NK-92 (cell line): ENCODE results near the gene SKAP1.
"Not testable (repeated sequence)": the region's sequence is repeated elsewhere in the genome, so short reads cannot be mapped to it uniquely, and the experiment has no call there.

Experiments used
- DNase-seq: peaks from one replicate; lab custom pipeline; 2025; ENCODE audit not compliant: unreplicated experiment; lab: John Stamatoyannopoulos, UW

The SKAP1 gene

DNA sequence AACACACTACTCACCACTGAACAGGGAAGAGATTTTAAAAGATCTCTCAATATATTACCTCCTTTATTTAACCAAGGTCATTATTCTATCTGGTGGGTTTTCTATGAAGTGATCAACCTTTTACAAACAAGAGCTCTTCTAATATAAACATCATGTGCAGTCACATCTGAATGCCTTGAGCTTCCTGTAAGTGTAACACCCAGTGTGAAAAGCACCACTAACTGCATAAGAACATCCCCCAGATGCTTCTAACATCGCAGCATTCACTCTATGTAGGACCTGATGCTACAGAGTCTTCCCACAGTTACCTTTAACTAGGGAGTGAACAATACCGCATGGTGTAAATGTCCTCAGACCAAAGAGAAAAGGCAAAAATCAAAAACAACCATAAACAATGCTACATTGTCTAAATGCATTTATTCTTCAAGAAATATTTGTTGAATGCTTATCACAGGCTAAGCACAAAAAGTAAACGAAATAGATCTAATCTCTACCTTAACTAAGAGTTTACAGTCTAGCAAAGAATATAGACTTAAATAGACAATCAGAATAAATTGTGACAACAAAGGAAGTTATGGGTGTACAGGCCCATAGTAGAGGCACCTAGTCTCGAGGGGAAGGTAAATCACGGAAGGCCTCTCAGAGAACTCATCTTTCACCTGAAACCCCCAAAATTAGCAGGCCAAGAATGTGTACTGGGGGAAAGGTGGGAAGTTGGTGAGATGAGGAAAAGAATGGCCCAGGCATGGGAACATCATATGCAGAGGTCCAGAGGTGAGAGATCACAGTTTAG is 16.2 kb downstream of the SKAP1 start:
- DNase-seq, result no peak

DNA sequence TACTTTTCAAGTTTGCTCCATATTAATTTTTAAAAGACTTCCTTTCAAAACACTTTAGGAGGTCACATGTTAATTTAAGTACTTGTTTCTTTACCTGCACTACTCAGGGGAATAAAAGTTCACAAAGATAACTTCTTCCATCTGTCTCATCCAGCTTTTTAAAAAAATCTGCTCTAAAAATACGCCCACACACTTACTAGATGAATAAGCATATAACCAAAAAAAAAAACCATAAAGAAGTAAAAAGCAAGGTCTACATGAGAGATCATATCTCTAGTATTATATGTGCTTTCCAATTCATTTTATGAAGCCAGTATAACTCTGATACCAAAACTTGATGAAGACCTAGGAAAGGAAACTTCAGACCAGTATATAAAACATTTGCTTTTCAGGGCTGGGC is 17.2 kb downstream of the SKAP1 start:
- no peak for DNase-seq

DNA sequence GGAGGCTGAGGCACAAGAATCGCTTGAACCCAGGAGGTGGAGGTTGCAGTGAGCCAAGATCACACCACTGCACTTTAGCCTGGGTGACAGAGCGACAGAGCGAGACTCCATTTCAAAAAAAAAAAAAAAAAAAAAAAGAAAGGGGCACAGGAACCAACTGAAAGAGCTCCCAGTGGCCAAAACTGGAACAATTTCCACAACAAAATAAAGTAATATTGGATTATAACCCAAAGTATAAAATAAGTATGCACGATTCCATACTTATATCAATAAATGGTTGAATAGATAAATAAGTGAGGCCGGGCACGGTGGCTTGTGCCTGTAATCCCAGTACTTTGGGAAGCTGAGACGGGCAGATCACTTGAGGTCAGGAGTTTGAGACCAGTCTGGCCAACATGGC is 19.2 kb downstream of the SKAP1 start:
- not testable (repeated sequence) for DNase-seq

DNA sequence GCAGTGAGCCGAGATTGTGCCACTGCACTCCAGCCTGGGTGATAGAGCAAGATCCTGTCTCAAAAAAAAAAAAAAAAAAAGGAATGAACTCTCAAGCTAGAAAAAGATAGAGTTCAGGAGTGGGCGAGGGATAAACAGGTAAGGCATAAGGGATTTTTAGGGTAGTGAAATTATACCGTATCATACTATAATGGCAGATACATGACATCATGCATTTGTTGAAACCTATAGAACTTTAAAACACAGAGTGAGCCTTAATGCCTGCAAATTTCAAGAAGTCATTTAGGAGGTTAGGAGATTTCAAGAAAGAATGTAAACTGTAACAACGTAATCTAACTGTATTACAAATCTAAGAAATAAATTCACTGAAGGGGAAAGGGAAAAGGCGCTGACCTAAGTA is 20.4 kb downstream of the SKAP1 start:
- DNase-seq, result no peak

DNA sequence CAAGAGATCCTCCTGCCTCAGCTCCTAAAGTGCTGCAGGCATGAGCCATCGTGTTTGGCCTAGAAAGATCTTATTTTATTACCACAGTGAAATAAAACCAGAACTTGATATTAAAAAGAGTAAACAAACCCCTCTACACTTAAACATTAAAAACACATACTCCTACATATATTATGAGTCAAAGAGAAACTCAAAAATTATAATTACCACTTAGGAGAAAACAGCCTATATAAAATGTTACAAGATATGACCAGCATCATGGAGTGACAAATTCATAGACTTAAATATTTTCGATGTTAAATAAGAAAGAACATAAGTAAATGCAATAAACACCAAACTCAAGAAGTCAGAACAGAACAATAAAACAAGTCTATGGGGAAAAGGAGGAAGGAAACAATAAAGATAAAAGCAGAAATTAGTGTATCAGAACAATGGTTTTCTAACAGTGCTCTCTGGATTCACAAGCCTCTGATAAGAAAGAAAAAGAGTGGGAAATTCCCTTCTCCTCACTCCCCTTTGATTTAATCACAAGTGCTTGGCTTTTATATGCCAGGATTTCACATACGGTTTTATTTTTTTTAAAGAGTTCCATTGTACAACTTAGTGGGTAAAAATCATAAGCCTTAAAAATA is 23.0 kb downstream of the SKAP1 start:
- DNase-seq, result no peak

DNA sequence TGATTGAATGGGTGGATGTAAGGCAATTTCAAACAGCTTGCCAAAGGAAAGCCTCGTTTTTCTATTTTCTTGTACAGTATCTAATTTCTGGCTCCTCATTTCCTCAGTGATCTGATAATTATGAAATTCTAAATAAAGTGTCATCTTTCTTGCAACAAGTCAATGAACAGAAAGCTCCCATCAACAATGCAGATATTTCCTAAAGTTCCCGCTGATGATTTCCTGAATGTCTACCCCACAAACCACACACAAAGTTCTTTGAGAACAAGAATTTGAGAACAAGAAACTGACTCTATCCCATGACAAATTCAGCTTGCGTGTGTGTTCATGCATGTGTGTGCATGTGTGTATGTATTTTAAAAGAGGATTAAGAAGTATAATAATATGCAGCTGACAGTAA is 35.2 kb downstream of the SKAP1 start:
- DNase-seq, result no peak

DNA sequence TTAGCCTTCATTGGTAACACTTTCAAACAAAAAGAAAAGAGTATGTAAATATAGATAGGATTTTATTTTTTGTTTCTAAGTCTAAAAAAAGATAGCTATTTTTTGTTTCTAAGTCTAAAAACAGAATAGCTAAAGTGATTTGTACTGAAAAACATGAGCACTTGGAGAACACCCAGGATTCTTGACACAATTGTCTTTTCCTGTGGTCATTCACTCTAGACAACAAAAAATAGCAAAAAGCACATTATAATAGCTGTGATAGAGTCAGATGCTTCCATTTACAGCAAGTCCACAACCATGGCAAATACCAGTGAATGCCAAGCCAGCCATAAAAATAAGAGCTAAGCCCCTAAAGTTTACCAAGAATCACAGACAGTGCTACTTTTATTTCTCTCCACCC is 36.7 kb downstream of the SKAP1 start:
- DNase-seq, result no peak

DNA sequence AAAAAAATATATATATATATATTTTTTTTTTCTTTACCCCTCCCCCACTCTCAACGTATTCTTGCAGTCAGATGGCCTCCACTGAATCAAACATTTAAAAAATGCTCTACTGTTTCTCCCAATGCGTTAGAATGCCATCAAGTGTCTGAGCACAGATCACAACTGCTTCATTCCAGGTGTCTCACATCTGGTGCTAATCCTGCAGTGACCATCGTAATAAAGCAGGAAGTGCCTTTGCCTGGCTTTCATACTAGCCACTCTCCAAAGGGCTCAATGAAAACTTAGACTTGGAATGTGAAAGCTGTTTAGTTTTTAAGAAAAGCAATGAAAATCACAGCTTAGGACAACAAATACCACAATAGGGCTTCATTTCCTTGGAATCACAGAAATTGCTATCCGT is 37.2 kb downstream of the SKAP1 start:
- DNase-seq, result no peak

DNA sequence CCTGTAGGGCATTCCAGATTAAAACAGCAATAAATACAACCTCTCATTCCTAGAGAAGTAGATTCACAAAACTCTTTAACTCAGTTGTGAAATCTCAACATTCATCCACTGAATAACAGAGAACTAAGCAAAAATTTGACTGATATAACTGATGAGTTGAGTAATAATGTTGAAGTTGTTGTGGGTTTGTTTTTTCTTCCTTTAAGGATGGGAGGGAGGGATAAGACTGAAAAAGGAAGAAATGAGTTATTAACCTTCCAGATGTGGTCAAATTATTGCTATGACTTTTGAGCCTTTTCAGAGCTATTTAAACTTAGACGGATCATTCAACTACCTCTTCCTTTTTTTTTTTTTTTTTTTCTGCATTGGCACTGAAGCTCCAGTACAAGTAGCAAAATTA is 38.6 kb downstream of the SKAP1 start:
- no peak for DNase-seq

DNA sequence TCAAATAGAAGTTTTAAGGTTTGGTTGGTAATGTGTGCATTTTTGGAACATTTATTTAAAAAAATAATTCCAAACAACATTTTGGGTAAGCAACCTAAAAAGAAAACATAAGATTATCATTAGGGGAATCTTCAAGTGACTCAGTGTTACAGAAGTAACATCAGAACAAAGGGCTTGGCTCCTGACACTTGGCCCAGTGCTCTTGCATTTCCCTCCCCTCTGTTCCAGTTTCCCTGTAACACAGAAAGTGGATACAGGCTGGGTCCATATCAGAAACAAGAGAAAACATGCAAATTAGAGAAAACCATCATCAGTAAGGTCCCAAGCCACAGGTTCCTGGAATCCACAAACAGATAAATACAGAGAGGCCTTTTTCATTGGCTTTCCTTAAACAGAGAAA is 40.1 kb downstream of the SKAP1 start:
- DNase-seq, result no peak

DNA sequence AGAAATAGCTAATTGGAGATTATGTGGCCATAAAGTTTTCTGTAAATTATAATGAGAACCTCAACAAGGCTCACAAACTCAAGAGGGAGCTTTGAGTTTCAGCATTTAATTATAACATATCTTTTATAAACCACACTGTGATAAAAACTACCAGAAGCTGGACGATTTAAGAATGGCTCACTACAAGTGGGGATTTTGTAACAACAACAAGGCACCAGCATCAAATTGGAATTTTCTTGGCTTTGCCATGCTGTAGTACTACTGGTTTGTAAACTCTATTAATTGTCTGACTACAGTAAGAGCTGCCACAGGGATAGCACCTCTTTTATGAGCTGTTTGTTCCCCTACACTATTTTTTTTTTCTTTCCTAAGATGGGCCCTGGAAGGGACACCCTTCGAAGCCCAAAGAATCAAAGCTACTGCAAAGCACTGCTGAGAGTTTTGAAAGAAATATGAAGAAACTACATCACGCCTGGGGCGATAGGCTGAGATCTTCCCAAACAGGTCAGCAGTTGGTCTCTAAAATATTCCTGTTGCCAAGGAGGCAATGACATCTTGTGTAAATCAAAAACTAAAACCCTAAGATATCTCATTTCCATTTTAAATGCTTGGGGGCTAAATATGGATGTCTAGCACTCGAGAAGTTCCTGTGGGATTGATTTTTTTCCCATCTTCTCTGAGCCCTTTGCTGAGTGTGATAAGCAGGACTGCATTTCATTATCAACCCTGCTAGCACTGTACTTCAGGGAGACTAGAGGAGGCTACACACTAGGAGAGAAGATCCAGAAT is 40.9 kb downstream of the SKAP1 start:
- no peak for DNase-seq

DNA sequence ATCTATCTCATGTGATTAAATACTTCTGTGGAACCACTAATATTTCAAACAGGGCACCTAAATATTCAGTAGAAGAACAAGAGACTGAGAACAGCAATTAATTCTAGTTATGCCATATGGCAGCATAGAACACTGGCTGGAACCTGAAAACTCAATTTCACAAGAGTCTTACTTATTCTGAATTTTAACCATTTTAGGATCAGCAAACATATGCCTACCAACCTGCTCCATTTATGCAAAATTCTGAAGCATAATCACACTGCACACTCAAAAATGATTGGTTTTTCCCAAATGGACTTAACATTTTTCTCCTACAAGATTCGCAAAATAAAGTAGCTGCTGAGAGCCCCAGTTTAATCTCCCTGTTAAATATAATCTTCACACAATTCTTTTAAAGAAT is 43.2 kb downstream of the SKAP1 start:
- DNase-seq, result no peak

DNA sequence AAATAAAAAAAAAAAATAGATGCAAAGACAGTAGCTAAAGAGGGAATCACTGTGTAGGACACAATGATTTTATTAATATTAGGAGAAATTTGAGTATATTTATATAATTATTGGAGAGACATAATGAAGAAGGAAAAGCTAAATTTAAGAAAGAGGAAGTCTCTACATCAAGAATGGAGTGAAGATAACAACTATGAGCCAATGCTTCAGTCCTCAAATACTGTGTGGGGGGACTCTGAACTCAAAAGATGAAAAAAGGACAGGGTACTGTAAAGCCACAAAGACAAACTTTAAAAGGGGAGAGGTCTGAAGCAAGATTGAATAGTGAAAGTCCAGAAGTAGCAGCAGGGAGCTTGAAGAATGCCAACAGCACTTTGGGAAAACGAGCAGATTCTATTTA is 44.7 kb downstream of the SKAP1 start:
- DNase-seq, result no peak

DNA sequence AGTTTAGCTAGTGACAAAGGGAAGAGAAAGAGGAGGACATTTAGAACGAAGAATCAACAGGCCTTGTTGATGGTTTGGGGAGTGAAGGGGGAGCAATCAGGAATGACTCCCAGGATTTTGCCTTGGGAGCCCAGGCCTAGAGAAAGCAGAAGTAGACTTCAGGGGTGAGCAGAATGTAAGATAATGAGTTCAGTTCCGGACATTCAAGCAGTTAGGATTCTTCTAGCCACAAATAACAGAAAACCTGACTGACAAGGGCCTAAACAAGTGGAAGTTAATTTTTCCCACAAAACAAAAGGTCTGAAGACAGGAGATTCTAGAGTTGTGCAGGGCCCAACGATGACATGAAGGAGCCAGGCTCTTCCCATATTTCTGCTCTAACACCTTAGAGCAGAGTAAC is 45.9 kb downstream of the SKAP1 start:
- no peak for DNase-seq

DNA sequence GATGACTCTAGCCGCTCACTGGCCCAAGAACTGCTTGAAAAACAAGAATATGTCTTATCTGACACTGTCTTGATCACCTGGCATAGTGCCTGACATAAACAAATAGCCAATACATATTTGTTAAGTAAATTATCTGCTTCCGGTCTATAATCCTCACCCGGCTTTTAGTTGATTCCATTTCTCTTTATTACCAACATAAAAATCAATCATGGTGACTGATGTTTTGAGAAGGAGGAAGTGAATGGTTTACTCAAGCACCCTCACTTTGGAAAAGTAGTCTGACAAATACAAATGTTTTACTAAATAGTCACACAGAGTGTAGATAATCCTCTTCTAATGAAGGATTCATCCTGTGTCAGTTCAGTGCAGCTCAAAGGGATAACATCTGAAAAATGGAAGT is 47.0 kb downstream of the SKAP1 start:
- no peak for DNase-seq

DNA sequence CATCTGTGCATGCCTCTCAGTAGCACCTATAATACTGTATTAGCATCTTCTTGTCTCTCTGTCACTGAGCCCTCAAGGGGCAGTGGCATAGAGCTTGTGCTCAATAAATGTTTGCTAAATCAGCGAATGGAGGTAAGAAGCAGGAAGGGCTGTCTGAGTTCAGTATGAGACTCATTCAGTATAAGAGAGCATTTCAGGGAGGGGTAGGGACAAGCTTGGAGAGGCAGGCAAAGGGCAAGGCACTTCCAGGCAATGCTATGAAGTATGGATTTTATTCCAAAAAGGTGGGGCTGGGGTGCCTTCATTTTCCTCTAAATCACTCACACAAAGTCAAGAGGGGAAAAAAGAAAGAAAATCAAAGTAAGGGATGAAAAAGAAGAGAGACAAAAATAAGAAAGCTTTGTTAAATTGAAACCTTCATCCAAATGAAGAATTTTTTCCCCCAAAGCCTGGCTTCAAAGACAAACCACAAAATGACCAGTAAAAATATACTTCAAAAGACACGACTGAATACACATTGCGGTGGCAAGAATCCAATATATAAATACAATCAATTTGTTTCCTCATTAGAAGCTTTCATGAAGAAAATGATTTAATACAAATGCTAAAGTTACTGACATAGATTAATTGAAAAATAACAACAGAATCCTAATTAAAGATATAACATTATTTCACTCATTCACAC is 51.2 kb downstream of the SKAP1 start:
- DNase-seq, result no peak

DNA sequence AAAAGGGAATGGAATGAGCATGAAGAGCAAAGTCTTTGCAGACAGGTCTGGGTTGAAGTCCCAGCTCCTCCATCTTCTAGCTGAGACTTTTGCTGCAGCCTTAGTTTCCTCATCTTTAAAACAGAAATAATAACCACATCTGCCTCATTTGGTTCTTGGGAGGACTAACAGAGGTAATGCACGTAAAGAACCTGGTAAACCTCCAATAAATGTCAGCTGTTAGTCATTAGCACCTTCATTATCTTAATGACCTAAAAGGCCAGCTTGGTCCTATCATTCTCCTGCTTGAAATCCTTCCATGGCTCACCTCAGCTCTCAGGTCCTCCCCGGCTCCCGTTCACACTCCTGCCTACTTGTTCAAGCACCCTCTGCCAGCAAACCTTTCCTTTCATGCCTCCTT is 51.8 kb downstream of the SKAP1 start:
- no peak for DNase-seq

DNA sequence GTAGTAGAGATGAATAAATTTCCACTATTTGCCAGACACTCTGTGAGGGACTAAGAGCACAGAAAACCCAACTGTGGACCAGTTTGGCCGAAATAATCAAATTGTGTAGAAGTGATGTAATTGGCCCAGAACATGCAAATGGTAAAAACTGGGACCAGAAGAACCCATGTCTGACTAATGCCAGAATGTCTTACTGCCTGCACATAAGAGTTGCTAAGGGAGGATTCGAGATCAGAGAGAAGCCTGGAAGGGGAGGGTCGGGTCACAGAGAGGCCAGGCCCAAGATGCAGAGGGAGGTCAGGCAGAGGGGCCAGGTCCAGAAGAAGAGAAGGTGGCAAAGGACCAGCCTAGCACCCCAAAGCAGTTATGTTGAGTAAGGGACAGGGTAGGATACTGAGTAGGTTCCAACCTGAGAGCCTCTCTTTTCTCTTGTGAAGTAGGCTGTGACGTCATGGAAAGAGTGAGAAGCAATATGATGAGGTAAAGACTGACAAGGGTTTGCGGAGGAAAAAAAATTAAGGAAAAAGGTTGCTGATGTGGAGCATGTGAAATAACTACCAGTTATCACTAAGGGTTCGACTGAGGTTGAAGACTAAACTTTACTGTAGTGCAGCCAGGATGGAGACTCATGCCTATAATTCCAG is 53.2 kb downstream of the SKAP1 start:
- no peak for DNase-seq

DNA sequence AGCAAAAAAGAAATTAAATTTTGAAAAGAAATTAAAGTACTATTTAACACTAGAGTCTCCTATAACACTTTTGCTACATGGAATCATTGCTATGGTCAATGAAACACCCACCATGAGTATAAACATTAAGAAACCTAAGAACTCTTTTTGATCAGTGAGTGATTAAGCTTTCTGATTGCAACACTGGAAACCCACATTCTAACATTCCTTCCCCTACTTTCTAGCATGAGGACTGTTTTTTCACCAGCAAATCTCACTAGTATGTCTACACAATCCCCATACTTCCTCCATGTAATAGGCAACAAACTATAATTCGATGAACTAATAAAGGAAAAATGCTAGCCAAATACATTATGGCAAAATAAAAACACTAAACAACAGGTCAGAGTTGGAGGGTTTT is 54.7 kb downstream of the SKAP1 start:
- DNase-seq, result no peak

DNA sequence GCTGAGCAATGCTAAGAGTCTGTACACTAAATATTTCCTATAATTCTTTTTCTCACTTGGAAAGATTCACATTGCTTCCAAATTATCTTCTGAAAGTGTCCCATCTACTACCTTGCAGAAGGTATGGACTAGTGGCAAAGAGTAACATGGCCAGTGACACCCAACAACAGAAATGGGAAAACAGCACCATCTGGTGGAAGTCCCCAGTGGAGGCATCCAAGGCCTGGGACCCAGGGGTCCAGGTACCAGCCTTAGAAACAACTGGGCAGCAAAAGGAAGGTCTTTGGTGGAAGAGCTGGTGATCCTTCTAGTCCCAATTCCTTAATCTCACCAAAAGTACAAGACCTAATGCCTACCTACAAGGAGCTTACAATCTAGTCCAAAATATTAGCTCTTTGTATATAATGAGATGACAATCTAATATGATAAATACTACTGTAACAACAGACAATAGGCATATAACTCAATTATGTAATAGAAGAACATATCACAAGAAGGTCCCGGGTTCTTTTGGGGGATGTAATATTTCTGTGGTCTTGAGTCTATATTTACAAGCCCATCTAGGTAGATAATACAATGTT is 55.3 kb downstream of the SKAP1 start:
- DNase-seq, result no peak

DNA sequence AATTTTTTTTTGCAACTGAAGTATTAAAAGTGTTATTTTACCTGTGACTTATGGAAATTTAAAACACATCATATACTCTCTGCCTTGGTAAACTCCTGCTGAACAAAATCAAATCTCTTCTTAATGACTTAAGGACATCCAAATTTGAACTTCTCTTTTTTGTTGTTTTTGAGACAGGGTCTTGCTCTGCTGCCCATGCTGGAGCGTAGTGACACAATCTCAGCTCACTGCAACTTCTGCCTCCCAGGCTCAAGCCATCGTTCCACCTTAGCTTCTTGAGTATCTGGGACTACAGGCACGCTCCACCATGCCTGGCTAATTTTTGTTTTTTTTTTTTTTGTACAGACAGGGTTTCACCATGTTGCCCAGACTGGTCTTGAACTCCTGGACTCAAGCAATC is 56.1 kb downstream of the SKAP1 start:
- no peak for DNase-seq
